Stimulated activated CD8-positive, alpha-beta memory T cell treated with anti-CD3 and anti-CD28 coated beads, Interleukin-4, amount 100 ng/mL, for 4 hours (primary cell): Measurements from ENCODE around the gene FEV.

ENCODE experiments used
- DNase-seq, 2 donors: peaks; one replicate each; pipeline ENCODE4 v3.0.0-alpha.2; 2020; ENCODE audit warnings: low read depth in 2 of 2, low spot score in 1 of 2

FEV gene

GRCh38 chr2:218979846-218980734 lies 4.9 kb downstream of the FEV start:
- DNase-seq: peak; percentile 58 to 67

- DNase-seq: no peak
Observed at GRCh38 chr2:218975060-218975777, 9.8 kb downstream of the FEV start.

- no peak for DNase-seq
Observed at GRCh38 chr2:218970894-218971293, 14.1 kb downstream of the FEV start.

GRCh38 chr2:218964041-218964771 lies 20.8 kb downstream of the FEV start:
- DNase-seq: no peak

GRCh38 chr2:218963601-218964000 lies 21.4 kb downstream of the FEV start:
- no peak for DNase-seq

GRCh38 chr2:218962859-218963492 lies 22.0 kb downstream of the FEV start:
- peak in 1 of 2 donors; percentile 28 for DNase-seq

- DNase-seq: no peak
Observed at GRCh38 chr2:218961651-218962570, 23.1 kb downstream of the FEV start.

- no peak for DNase-seq
Observed at GRCh38 chr2:218961229-218961628, 23.8 kb downstream of the FEV start.

GRCh38 chr2:218960309-218961165 lies 24.4 kb downstream of the FEV start:
- no peak for DNase-seq

GRCh38 chr2:218959761-218960308 lies 25.1 kb downstream of the FEV start:
- no peak for DNase-seq

- DNase-seq: peak; percentile 24 to 30
Observed at GRCh38 chr2:218959141-218959731, 25.7 kb downstream of the FEV start, which contains the start of gene CDK5R2. CDK5R2 (plus strand) TSS chr2:218959666; CDS start chr2:218959821, 155 bp downstream.

GRCh38 chr2:218958276-218958675 lies 26.7 kb downstream of the FEV start:
- no peak for DNase-seq

- no peak for DNase-seq
Observed at GRCh38 chr2:218957671-218958070, 27.3 kb downstream of the FEV start.

GRCh38 chr2:218956039-218956438 lies 28.9 kb downstream of the FEV start:
- no peak for DNase-seq

- DNase-seq: no peak
Observed at GRCh38 chr2:218954541-218955300, 30.3 kb downstream of the FEV start.

GRCh38 chr2:218953366-218953954 lies 31.5 kb downstream of the FEV start:
- DNase-seq: no peak

GRCh38 chr2:218952160-218952559 lies 32.8 kb downstream of the FEV start:
- DNase-seq: no peak
